Transverse colon (tissue), 3 donors: ENCODE data around the gene KIF25.

Experiments used
- POLR2A ChIP-seq: fragments of 450-650 bp; IDR thresholded peaks from one replicate; pipeline ENCODE4 v1.6.1; 2016; ENCODE audit warnings: antibody characterized with exemption, mild to moderate bottlenecking, moderate library complexity
- TF ChIP-seq, protein P1 (sequence below), 5 experiments: fragments of 200-600 bp in 3 of 5; fragments of 450-650 bp in 2 of 5; sonication (generic) in 3 of 5; IDR thresholded peaks; 1 replicate in 2 of 5; 2 replicates in 3 of 5; pipeline ENCODE4 v1.5.1; 2016 to 2017; ENCODE audit warnings: antibody characterized with exemption in 5 of 5, inconsistent platforms in 3 of 5, mild to moderate bottlenecking in 2 of 5, moderate library complexity in 1 of 5

DNA sequence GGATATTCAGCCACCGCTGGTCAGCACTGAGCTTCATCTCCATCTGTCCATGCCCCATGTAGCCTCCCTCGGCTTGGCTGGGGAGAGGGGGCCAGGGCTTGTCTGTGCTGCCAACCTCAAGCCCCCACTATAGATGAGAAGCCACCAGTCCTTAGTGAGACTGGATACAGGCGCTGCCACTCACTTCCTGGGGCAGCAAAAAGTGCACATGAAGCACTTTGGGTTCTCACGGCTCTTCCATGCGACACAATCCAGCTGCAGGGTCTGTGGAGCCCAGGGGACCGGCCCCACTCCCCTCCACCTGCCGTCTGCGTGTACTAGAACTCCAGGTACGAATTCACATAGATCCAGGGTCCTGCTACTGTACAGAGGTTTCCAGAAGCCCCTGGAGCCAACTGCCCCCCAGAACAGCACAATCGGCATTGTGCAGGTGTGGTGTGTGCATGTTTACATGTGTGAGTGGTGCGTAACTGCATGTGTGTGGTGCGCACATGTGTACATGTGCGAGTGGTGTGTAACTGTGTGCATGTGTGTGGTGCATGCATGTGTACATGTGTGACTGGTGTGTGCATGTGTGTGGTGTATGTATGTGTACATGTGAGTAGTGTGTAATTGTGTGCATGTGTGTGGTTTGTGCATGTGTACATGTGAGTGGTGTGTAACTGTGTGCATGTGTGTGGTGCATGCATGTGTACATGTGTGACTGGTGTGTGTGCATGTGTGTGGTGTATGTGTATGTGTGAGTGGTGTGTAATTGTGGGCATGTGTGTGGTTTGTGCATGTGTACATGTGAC lies 76.7 kb downstream of the KIF25 start:
- TF ChIP-seq, protein P1, sequence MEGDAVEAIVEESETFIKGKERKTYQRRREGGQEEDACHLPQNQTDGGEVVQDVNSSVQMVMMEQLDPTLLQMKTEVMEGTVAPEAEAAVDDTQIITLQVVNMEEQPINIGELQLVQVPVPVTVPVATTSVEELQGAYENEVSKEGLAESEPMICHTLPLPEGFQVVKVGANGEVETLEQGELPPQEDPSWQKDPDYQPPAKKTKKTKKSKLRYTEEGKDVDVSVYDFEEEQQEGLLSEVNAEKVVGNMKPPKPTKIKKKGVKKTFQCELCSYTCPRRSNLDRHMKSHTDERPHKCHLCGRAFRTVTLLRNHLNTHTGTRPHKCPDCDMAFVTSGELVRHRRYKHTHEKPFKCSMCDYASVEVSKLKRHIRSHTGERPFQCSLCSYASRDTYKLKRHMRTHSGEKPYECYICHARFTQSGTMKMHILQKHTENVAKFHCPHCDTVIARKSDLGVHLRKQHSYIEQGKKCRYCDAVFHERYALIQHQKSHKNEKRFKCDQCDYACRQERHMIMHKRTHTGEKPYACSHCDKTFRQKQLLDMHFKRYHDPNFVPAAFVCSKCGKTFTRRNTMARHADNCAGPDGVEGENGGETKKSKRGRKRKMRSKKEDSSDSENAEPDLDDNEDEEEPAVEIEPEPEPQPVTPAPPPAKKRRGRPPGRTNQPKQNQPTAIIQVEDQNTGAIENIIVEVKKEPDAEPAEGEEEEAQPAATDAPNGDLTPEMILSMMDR (IDR thresholded peaks at IDR 0.05), result no peak
- TF ChIP-seq POLR2A, result no peak
